Thoracic aorta (tissue), 2 donors: Measurements from ENCODE around the gene AKNA. TPM values are rescaled to one million over a fixed set of nuclear protein-coding genes. Genes with fewer than 3 reads are reported as not detected.
A peak's percentile ranks its signal among the peaks of the same experiment; 100 is the strongest.

ENCODE experiments used
- ATAC-seq: fragments of 150-250 bp; one replicate; pipeline ENCODE4 v1.8.0; 2017; ENCODE audit warnings: low read depth; ENCODE audit not compliant: insufficient number of reproducible peaks, low FRiP score
- DNase-seq: peaks from one replicate; pipeline ENCODE4 v3.0.0-alpha.2; 2020; ENCODE audit warnings: low spot score
- H3K27ac ChIP-seq, 2 donors: fragments of 200-600 bp; sonication (generic); 1 replicate in 1 of 2; 2 replicates in 1 of 2; pipeline ENCODE4 v1.5.1; 2016; ENCODE audit warnings: mild to moderate bottlenecking in 2 of 2, moderate library complexity in 2 of 2
- H3K27me3 ChIP-seq: fragments of 200-600 bp; sonication (generic); replicated peaks from 2 replicates; pipeline ENCODE4 v1.6.0; 2016; ENCODE audit warnings: mild to moderate bottlenecking; ENCODE audit not compliant: insufficient read depth
- H3K36me3 ChIP-seq: fragments of 200-600 bp; sonication (generic); one replicate; pipeline ENCODE4 v1.5.1; 2016
- H3K4me1 ChIP-seq, 2 donors: fragments of 200-600 bp; sonication (generic); 1 replicate in 1 of 2; 2 replicates in 1 of 2; pipeline versions ENCODE4 v1.5.1 to v1.6.0; 2016; ENCODE audit warnings: low read depth in 2 of 2, mild to moderate bottlenecking in 1 of 2; ENCODE audit not compliant: control insufficient read depth in 1 of 2
- H3K4me3 ChIP-seq: fragments of 200-600 bp; sonication (generic); 2 replicates; pipeline ENCODE4 v1.5.1; 2016; ENCODE audit warnings: mild to moderate bottlenecking
- H3K9me3 ChIP-seq: fragments of 200-600 bp; sonication (generic); 2 replicates; pipeline ENCODE4 v1.5.1; 2016
- total RNA-seq, 2 donors: library from RNA; depleted of rRNA; stranded (reverse); fragments of >200 nt; gene quantifications; one replicate each; pipeline versions ENCODE4 v1.1.0 to v1.2.3, GENCODE V29; 2016
- TF ChIP-seq, protein P1 (sequence below): fragments of 200-600 bp; sonication (generic); IDR thresholded peaks from one replicate; pipeline ENCODE4 v1.5.1; 2019; ENCODE audit warnings: antibody characterized with exemption

The AKNA gene
- total RNA-seq, 2 donors from 2014 or later, result 34.8 to 68.5 TPM

DNA sequence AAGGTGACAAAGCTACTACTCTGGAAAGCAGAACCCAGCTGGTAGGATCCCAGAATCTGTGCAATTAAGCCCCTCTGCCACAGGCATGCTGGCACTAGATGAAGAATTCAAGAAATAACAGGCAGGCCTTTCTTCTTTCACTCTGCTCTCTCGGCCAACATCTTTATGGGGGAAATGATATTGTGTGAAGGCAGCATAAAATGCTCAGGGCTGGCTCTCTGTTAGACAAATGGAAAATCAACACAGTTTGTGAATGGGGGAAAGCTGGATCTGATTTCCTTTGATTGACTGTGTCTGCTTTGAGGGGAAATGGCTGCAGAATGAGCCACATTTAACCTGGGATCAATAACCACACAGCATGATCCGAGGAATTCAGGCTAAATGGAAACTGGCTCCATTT lies 29.1 kb upstream of the AKNA start:
- Histone ChIP-seq H3K4me1 (peaks cover 0 to 10% of the 10 kb centered on the region in 2 donors), H3K27me3 (no peaks in the 10 kb centered on the region), H3K36me3 (no peaks in the 10 kb centered on the region), H3K4me3 (no peak overlapping the region), H3K27ac (no peak overlapping the region), H3K9me3 (no peaks in the 10 kb centered on the region)
- DNase-seq (no peak), ATAC-seq (no peak)
- TF ChIP-seq, protein P1, sequence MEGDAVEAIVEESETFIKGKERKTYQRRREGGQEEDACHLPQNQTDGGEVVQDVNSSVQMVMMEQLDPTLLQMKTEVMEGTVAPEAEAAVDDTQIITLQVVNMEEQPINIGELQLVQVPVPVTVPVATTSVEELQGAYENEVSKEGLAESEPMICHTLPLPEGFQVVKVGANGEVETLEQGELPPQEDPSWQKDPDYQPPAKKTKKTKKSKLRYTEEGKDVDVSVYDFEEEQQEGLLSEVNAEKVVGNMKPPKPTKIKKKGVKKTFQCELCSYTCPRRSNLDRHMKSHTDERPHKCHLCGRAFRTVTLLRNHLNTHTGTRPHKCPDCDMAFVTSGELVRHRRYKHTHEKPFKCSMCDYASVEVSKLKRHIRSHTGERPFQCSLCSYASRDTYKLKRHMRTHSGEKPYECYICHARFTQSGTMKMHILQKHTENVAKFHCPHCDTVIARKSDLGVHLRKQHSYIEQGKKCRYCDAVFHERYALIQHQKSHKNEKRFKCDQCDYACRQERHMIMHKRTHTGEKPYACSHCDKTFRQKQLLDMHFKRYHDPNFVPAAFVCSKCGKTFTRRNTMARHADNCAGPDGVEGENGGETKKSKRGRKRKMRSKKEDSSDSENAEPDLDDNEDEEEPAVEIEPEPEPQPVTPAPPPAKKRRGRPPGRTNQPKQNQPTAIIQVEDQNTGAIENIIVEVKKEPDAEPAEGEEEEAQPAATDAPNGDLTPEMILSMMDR, result no peak

DNA sequence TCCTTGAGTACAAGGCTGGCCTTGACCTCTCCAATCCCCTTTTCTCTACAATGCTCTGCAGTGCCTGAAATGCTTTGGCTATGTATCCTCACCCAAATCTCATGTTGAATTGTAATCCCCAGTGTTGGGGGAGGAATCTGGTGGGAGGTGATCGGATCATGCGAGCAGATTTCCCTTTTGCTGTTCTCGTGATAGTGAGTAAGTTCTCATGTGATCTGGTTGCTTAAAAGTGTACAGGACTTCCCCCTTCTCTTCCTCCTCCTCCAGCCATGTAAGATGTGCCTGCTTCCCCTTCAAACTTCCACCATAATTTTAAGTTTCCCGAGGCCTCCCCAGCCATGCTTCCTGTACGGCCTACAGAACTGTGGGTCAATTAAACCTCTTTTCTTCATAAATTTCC lies 28.5 kb upstream of the AKNA start:
- no peak overlapping the region for H3K27ac ChIP-seq
- ATAC-seq, result no peak

DNA sequence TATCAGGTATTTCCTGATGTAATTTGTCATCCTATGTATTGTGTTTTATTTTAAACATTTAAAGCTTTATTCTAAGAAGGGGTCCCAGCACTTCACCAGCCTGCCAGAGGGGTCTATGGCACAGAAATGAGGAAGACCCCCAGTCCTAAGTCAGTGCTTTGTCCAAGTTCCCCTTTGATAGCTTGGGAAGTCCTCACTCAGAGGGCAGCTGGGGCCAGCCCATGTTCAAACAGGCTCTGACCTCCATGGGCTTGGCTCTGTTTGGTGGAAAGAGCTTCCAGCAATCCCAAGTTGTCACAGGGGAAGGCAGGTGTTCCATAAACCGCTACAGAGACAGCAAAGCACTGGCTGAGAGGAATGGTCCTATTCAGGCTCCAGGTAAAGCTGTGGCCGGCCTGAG lies 26.6 kb upstream of the AKNA start:
- no peak overlapping the region for H3K4me3 ChIP-seq
- TF ChIP-seq, protein P1, result no peak
- no peaks in the 10 kb centered on the region for H3K27me3 ChIP-seq
- DNase-seq (no peak), ATAC-seq (no peak)
- no peaks in the 10 kb centered on the region for H3K36me3 ChIP-seq
- H3K4me1 ChIP-seq, result peaks cover 0 to 10% of the 10 kb centered on the region in 2 donors
- H3K9me3 ChIP-seq, result no peaks in the 10 kb centered on the region
- peak overlapping the region in 1 of 2 donors; percentile 16 for H3K27ac ChIP-seq

More for the DNA sequence above, 28.5 kb upstream of the AKNA start:
- Histone ChIP-seq H3K4me1 (peaks cover 0 to 10% of the 10 kb centered on the region in 2 donors), H3K27me3 (no peaks in the 10 kb centered on the region), H3K9me3 (no peaks in the 10 kb centered on the region), H3K36me3 (no peaks in the 10 kb centered on the region), H3K4me3 (no peak overlapping the region)
- TF ChIP-seq, protein P1, result no peak
- no peak for DNase-seq

DNA sequence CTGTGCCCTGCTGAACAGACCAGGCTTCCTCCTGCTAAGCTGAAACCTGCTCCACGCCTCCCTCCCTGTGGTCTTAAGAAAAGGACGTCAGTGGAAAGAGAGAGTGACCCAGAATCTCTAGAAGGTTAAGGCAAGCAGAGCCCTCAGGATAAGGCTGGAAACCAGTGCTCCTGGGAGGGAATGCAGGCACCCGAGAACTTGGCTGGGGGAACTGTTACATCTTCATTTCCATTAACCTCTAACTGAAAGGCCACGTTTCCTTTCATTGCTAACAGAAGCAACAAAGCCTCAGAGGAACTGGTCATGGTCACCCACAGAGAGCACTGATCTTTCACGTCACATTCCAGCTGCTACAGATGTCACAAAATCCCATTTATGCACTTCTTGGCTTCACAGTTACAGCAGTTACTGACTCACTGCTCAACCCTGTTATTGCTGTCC lies 26.1 kb upstream of the AKNA start:
- no peaks in the 10 kb centered on the region for H3K36me3 ChIP-seq
- H3K27ac ChIP-seq, result peak overlapping the region in 1 of 2 donors; percentile 16

DNA sequence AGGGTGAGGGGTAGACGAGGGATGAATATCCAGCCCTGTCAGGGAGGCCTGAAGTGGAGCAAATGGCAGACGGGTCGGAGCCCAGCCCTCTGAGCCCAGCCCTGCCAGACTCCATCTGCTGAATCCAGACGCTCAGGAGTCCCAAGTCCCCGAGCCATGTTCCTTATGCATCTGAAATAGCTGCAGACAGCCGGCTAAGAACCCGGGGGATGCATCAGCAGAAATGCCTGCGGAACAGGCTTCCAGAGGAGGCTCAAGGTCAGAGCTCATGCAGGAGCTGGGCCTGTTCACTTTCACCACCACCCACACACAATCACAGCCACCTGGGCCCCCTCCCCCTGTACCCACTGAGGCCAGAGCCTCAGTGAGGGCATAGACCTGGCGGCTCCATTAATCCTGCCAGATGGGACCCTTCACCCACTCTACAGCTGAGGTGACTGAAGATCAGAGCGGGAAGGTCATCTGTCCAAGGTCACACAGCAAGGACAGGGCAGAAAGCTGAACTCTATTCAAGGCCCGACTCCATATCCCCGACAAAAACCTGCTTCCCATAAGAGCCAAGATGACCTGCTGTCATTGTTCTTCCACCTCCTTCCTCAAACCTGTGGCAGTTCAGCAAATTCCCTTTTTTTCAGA lies 24.4 kb upstream of the AKNA start:
- TF ChIP-seq, protein P1, result no peak
- Histone ChIP-seq H3K27me3 (no peaks in the 10 kb centered on the region), H3K9me3 (no peaks in the 10 kb centered on the region), H3K27ac (no peak overlapping the region), H3K4me1 (peaks cover 0 to 10% of the 10 kb centered on the region in 2 donors), H3K36me3 (no peaks in the 10 kb centered on the region), H3K4me3 (no peak overlapping the region)
- ATAC-seq, result no peak
- DNase-seq, result no peak

More for the DNA sequence above, 26.1 kb upstream of the AKNA start:
- ATAC-seq (no peak), DNase-seq (no peak)
- TF ChIP-seq, protein P1, result no peak
- H3K4me3 ChIP-seq, result no peak overlapping the region
- no peaks in the 10 kb centered on the region for H3K27me3 ChIP-seq
- peaks cover 0 to 10% of the 10 kb centered on the region in 2 donors for H3K4me1 ChIP-seq
- H3K9me3 ChIP-seq, result no peaks in the 10 kb centered on the region
